ENCODE data around the gene ARSI. TPM values are rescaled to one million over a fixed set of nuclear protein-coding genes. Genes with fewer than 3 reads are reported as not detected.

ARSI gene
- total RNA-seq, 1 experiment from 2014 or later = 6.3 TPM

GRCh38 chr5:150323819-150324218 is 21.1 kb upstream of the ARSI start:
- no peak for ATAC-seq
- no peaks in the 10 kb centered on the region for H3K9me3 ChIP-seq (ENCODE audit: low read length)
- H3K79me2 ChIP-seq (ENCODE audit: low read length) = no peaks in the 10 kb centered on the region
- no peaks in the 10 kb centered on the region for H4K20me1 ChIP-seq (ENCODE audit: low read length)
- no peak overlapping the region for H3K4me2 ChIP-seq (ENCODE audit: low read length)
- no peak for TF ChIP-seq EZH2 (IDR thresholded peaks at IDR 0.05; ENCODE audit: low read length, unreplicated experiment)
- TF ChIP-seq CTCF (conservative IDR thresholded peaks at IDR 0.05; ENCODE audit: low read depth, low read length) = no peak
- no peak for TF ChIP-seq EZH2phosphoT487 (IDR thresholded peaks at IDR 0.05; ENCODE audit: borderline replicate concordance, low read length)
- H2AFZ ChIP-seq (ENCODE audit: low read length) = no peak overlapping the region
- DNase-seq = no peak
- H3K9ac ChIP-seq (ENCODE audit: low read length) = no peak overlapping the region
- no peaks in the 10 kb centered on the region for H3K9me2 ChIP-seq (replicated peaks; ENCODE audit: low read length)
- H3K27ac ChIP-seq (ENCODE audit: low read length) = no peak overlapping the region
- ChIA-PET CTCF (no interaction called here), POLR2A (ENCODE audit: unreplicated experiment) (no interaction called here)
- intact Hi-C loops (cut with micrococcal nuclease) = no loop called here
- no peak overlapping the region for H3K4me3 ChIP-seq (ENCODE audit: low read length)
- no peaks in the 10 kb centered on the region for H3K27me3 ChIP-seq (ENCODE audit: low read length)
- H3F3A ChIP-seq (ENCODE audit: low read length, unreplicated experiment) = no peaks in the 10 kb centered on the region
- H3K4me1 ChIP-seq (ENCODE audit: insufficient read depth, low read length) = peaks cover 39% of the 10 kb centered on the region
- no peaks in the 10 kb centered on the region for H3K36me3 ChIP-seq (ENCODE audit: low read depth, low read length)
- no TSS peak for BruUV-seq (replicated peaks)

- Histone ChIP-seq H3K9ac (ENCODE audit: low read length) (no peak overlapping the region), H3K79me2 (ENCODE audit: low read length) (no peaks in the 10 kb centered on the region), H2AFZ (ENCODE audit: low read length) (no peak overlapping the region), H3F3A (ENCODE audit: low read length, unreplicated experiment) (no peaks in the 10 kb centered on the region), H4K20me1 (ENCODE audit: low read length) (no peaks in the 10 kb centered on the region), H3K4me1 (ENCODE audit: insufficient read depth, low read length) (peaks cover 46% of the 10 kb centered on the region), H3K9me3 (ENCODE audit: low read length) (no peaks in the 10 kb centered on the region), H3K27me3 (ENCODE audit: low read length) (no peaks in the 10 kb centered on the region), H3K4me2 (ENCODE audit: low read length) (no peak overlapping the region), H3K4me3 (ENCODE audit: low read length) (no peak overlapping the region), H3K36me3 (ENCODE audit: low read depth, low read length) (no peaks in the 10 kb centered on the region), H3K9me2 (replicated peaks; ENCODE audit: low read length) (no peaks in the 10 kb centered on the region), H3K27ac (ENCODE audit: low read length) (no peak overlapping the region)
- ATAC-seq (no peak), DNase-seq (no peak)
- TF ChIP-seq CTCF (conservative IDR thresholded peaks at IDR 0.05; ENCODE audit: low read depth, low read length) (no peak), EZH2phosphoT487 (IDR thresholded peaks at IDR 0.05; ENCODE audit: borderline replicate concordance, low read length) (no peak), EZH2 (IDR thresholded peaks at IDR 0.05; ENCODE audit: low read length, unreplicated experiment) (no peak)
- no TSS peak for BruUV-seq (replicated peaks)
- CTCF ChIA-PET = no interaction called here
- POLR2A ChIA-PET (ENCODE audit: unreplicated experiment) = no interaction called here
- intact Hi-C loops (cut with micrococcal nuclease) = no loop called here
These were observed 20.4 kb upstream of the ARSI start for GRCh38 chr5:150323092-150323491.

GRCh38 chr5:150322202-150322601 is 19.5 kb upstream of the ARSI start:
- H3K4me2 ChIP-seq (ENCODE audit: low read length) = peak overlapping the region; percentile 26
- DNase-seq = peak; percentile 95
- no TSS peak for BruUV-seq (replicated peaks)

More at GRCh38 chr5:150322202-150322601, 19.5 kb upstream of the ARSI start:
- H3K9me3 ChIP-seq (ENCODE audit: low read length) = no peaks in the 10 kb centered on the region
- H3K27me3 ChIP-seq (ENCODE audit: low read length) = no peaks in the 10 kb centered on the region
- no peaks in the 10 kb centered on the region for H3K9me2 ChIP-seq (replicated peaks; ENCODE audit: low read length)
- TF ChIP-seq EZH2phosphoT487 (IDR thresholded peaks at IDR 0.05; ENCODE audit: borderline replicate concordance, low read length) = no peak
- no peak for TF ChIP-seq EZH2 (IDR thresholded peaks at IDR 0.05; ENCODE audit: low read length, unreplicated experiment)
- TF ChIP-seq CTCF (conservative IDR thresholded peaks at IDR 0.05; ENCODE audit: low read depth, low read length) = no peak
- H3K4me1 ChIP-seq (ENCODE audit: insufficient read depth, low read length) = peaks cover 55% of the 10 kb centered on the region
- no peaks in the 10 kb centered on the region for H4K20me1 ChIP-seq (ENCODE audit: low read length)
- no peaks in the 10 kb centered on the region for H3F3A ChIP-seq (ENCODE audit: low read length, unreplicated experiment)
- POLR2A ChIA-PET (ENCODE audit: unreplicated experiment) = no interaction called here
- intact Hi-C loops (cut with micrococcal nuclease) = loop anchor here (1.0 kb wide), 1 partner anchor 58 kb away; no protein-coding TSS in a partner anchor
- no peak overlapping the region for H3K4me3 ChIP-seq (ENCODE audit: low read length)
- peak; percentile 85 for ATAC-seq
- CTCF ChIA-PET = no interaction called here
- peak overlapping the region; percentile 42 for H3K27ac ChIP-seq (ENCODE audit: low read length)
- no peaks in the 10 kb centered on the region for H3K36me3 ChIP-seq (ENCODE audit: low read depth, low read length)
- no peak overlapping the region for H2AFZ ChIP-seq (ENCODE audit: low read length)
- H3K79me2 ChIP-seq (ENCODE audit: low read length) = no peaks in the 10 kb centered on the region
- H3K9ac ChIP-seq (ENCODE audit: low read length) = no peak overlapping the region

Data from PC-3 (cell line).